Lung microvascular endothelial cell (primary cell): Measurements from ENCODE around the gene GLI3. TPM values are rescaled to one million over a fixed set of nuclear protein-coding genes. Genes with fewer than 3 reads are reported as not detected.
"Not testable (repeated sequence)": the region's sequence is repeated elsewhere in the genome, so short reads cannot be mapped to it uniquely, and the experiment has no call there.

Experiments
- DNase-seq, 2 donors: peaks; one replicate each; pipeline versions ENCODE4 v3.0.0 to v3.0.0-alpha.2; 2010; ENCODE audit warnings: low read depth in 2 of 2
- total RNA-seq: library from RNA; depleted of rRNA; stranded (reverse); fragments of >200 nt; gene quantifications from 2 replicates; pipeline ENCODE4 v1.2.1, GENCODE V29; 2014

GLI3 gene
- total RNA-seq, 1 donor from 2014 or later, result under 0.01 TPM

- no peak for DNase-seq
These were observed 24.4 kb downstream of the GLI3 start for GRCh38 chr7:42212541-42213090.

- DNase-seq, result no peak
These were observed 25.1 kb downstream of the GLI3 start for GRCh38 chr7:42211938-42212337.

GRCh38 chr7:42210779-42211178, 26.2 kb downstream of the GLI3 start:
- DNase-seq, result no peak

GRCh38 chr7:42210333-42210732, 26.7 kb downstream of the GLI3 start:
- DNase-seq, result no peak

GRCh38 chr7:42209085-42209484, 27.9 kb downstream of the GLI3 start:
- not testable (repeated sequence) for DNase-seq

GRCh38 chr7:42208572-42208971, 28.4 kb downstream of the GLI3 start:
- no peak for DNase-seq

GRCh38 chr7:42207420-42207819, 29.6 kb downstream of the GLI3 start:
- DNase-seq, result no peak

GRCh38 chr7:42203336-42203735, 33.7 kb downstream of the GLI3 start:
- no peak for DNase-seq

- no peak for DNase-seq
These were observed 34.4 kb downstream of the GLI3 start for GRCh38 chr7:42202601-42203000.

- DNase-seq, result no peak
These were observed 37.9 kb downstream of the GLI3 start for GRCh38 chr7:42198974-42199668.

GRCh38 chr7:42198296-42198695, 38.7 kb downstream of the GLI3 start:
- no peak for DNase-seq

GRCh38 chr7:42197451-42197850, 39.6 kb downstream of the GLI3 start:
- no peak for DNase-seq

GRCh38 chr7:42194238-42194637, 42.8 kb downstream of the GLI3 start:
- no peak for DNase-seq

- DNase-seq, result no peak
These were observed 43.4 kb downstream of the GLI3 start for GRCh38 chr7:42193471-42194129.

GRCh38 chr7:42192851-42193461, 44.1 kb downstream of the GLI3 start:
- no peak for DNase-seq

GRCh38 chr7:42192066-42192465, 44.9 kb downstream of the GLI3 start:
- DNase-seq, result no peak

- peak in 1 of 2 donors; percentile 62 for DNase-seq
These were observed 47.5 kb downstream of the GLI3 start for GRCh38 chr7:42189535-42189934.

GRCh38 chr7:42186151-42186550, 50.9 kb downstream of the GLI3 start:
- no peak for DNase-seq

GRCh38 chr7:42185726-42186125, 51.3 kb downstream of the GLI3 start:
- DNase-seq, result no peak

GRCh38 chr7:42183547-42183946, 53.5 kb downstream of the GLI3 start:
- peak in 1 of 2 donors; percentile 17 for DNase-seq

- no peak for DNase-seq
These were observed 55.4 kb downstream of the GLI3 start for GRCh38 chr7:42181566-42181965.

- peak in 1 of 2 donors; percentile 55 for DNase-seq
These were observed 56.2 kb downstream of the GLI3 start for GRCh38 chr7:42180806-42181205.

- no peak for DNase-seq
These were observed 60.3 kb downstream of the GLI3 start for GRCh38 chr7:42176724-42177101.
